Islet of Langerhans (tissue), 1 donor: ENCODE measurements around the gene CARD11.
"Not testable (repeated sequence)": the region's sequence is repeated elsewhere in the genome, so short reads cannot be mapped to it uniquely, and the experiment has no call there.

Experiments used
- FAIRE-seq: peaks from one replicate; lab custom pipeline; 2011; peaks lifted over from hg19 to GRCh38; lab: Jason Lieb, UNC

CARD11 gene

DNA sequence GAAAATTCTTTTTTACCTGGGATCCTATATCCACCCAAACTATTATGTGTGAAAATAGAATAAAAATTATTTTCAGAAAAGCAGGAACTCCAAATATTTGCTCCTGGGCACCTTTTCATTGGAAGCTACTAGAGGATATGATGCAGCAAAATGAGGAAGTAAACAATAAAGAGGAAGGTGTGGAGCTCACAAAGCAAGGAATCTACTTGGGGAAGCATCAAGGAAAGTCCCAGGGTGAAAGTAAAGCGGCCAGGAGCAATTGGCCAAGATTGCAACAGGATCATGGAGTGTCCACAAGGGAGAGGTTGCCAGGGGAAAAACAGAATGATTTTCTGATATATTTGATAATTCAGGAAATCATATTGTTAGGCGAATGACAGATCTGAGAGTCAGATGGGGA, 80.8 kb downstream of the CARD11 start:
- FAIRE-seq = no peak

DNA sequence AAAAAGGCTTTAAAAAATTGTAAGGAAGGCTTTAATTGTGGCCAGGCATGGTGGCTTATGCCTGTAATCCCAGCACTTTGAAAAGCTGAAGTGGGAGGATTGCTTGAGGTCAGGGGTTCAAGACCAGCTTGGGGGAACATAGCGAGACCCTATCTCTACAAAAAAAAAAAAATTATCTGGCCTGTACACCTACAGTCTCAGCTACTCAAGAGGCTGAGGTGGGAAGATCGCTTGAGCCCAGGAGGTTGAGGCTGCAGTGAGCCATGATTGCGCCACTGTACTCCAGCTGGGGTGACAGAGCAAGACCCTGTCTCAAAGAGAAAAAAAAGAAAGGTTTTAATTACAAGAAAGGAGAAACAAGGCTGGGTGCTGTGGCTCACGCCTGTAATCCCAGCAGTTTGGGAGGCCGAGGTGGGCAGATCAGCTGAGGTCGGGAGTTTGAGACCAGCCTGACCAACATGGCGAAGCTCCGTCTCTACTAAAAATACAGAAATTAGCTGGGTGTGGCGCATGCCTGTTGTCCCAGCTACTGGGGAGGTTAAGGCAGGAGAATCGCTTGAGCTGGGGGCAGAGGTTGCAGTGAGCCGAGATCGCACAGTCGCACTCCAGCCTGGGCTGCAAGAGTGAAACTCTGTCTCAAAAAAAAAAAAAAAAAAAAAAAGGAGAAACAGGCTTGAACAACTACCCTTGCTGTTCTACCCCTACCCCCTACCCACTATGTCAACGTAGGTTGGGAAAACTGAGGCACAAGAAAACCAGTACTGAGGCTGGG, 83.7 kb downstream of the CARD11 start:
- no peak for FAIRE-seq

DNA sequence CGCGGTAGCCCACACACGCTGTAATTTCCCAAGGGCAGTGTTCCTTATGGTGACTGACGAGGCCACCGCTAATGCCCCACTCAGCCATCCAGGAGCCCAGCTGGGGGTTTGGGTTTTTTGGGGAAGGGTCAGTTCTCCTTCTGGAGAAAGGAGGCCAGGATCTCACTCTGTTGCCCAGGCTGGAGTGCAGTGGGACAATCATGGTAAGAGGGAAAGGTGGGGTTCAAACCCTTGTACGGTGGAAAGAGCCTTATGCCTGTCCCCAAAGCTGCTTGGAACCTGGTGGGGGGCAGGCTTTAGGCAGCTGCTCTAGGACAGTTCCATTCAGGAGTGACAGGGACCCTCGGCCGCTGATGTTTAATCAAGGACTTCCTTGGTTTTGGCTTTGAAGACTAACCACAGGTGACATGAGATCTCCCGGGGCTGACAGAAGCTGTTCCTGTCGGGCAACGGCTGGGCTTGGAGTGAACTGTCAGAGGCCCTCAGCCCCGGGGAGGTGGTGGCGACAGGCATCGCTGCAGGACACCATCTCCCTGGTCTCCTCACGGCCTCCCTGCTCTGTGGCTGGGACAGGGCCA, 84.5 kb downstream of the CARD11 start:
- no peak for FAIRE-seq

DNA sequence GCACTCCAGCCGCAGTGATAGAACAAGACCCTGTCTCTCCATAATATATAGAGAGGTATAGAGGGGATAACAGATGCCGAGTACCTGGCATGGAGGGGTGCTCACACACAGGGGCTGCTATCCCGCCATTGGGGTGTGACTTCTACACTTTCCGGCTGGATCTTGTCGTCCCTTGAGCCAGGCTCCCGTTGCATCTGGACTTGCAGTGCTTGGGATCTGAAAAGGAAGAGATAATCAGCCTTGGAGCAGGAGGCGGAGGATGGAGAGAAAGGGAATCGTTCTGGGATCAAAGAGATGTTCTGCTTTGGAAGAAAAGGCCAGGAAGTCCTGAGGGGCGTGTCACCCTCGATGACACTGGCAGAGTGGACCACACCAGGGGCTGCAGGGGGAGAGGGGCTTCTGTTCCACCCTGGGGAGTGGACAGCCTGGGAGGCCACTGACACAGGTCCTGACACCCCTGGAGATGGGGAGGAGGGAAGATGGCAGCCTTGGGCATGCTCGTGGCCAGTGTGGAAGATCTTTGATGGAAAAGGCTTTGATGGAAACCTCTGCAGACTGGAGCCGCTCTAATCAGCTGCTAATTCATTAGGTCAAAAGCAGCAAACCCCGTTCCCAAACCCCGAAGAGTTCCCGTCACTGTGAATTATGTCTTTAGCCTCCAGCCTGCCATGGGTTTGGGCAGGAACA, 85.1 kb downstream of the CARD11 start:
- FAIRE-seq = no peak

DNA sequence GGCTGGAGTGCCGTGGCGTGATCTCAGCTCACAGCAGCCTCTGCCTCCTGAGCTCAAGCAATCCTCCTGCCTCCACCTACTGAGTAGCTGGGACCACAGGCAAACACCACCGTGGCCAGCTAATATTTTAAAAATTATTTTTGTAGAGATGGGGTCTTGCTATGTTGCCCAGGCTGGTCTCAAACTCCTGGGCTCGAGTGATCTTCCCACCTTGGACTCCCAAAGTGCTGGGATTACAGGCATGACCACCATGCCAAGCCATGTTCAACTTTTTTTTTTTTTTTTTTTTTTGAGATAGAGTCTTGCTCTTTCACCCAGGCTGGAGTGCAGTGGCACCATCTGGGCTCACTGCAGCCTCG, 86.3 kb downstream of the CARD11 start:
- not testable (repeated sequence) for FAIRE-seq

DNA sequence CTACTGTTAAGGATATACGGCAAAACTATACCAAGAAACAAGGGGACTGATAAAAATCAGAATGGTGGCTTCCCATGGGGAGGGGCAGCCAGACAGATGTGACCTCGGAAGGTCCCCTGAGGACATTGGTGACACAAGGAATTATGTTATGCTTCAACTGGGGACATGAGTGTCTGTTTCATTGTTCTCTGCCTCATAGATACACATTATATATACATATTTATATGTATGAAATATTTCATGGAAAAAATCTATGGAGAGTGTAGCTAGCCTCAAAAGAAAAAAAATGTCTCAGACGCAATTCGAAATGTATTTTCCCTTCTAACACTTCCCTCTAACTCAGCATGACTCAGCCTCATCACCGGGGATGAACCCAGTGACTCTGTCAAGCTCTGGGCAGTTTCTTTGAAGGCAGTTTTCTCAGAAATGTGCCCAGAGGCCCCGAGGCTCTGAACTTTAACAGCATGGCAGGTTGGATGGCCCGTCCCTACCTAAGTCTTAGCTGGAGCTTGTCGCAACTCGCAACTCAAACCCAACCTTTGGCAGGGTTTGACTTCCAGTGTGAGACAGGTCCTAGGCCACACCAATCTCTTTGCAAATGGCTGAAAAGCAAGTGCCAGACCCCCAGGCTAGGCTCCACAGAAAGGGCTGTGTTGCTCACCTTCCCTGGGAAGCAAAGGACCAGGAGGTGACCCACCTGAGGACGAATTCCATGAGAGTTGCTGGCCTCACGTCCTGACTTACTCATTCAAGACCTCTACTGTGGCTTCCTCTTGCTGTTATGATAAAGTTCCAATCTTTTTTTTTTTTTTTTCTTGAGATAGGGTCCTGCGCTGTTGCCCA, 86.9 kb downstream of the CARD11 start:
- no peak for FAIRE-seq

DNA sequence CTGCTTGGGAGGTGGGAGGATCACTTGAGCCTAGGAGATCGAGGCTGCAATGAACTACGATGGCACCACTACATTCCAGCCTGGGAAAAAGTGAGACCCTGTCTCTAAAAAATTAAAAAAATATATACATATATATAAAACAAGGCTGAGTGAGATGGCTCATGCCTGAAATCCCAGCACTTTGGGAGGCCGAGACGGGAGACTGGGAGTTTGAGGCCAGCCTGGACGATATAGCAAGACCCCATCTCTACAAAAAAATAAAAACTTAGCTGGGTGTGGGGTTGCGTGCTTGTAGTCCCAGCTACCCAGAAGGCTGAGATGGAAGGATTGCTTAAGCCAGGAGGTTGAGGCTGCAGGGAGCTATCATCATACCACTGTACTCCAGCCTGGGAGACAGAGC, 87.6 kb downstream of the CARD11 start:
- FAIRE-seq = no peak

DNA sequence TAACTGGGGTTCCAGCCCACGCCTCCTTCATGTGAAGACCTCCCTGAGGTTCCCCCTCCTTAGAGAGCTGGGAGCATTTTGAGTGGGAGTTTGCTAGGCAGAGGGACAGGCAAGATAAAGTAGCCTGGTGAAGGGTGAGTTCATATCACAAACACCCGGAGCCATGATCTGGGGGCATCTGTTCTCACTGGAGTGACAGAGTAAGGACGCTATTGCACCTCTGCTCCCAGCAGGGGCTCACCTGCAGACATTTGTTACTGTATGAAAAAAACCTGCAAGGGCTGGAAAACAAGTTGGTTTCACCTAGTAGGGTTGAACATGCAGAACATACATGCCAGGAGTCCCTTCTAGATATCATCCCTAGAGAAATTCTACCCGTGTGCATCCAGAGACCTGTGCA, 88.4 kb downstream of the CARD11 start:
- no peak for FAIRE-seq

DNA sequence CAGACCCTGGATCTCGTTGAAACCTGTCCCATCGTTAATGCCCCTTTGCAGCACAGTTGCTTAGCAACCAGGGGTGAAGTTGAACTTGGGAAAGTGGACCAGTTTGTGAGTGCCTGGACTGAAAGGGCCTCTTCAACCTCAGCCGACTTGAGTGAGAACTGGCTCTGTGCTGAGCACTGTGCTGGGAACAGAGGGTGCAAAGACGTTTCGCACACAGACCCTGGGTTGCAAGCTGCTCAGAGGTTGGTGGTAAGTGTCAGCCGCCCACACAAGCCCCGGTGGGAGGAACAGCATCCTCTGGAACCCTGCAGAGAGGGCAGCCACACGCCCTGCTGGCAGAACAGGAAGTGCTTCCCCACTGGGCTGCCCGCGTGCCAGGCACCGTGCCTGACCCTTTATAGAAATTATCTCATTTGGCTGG, 89.2 kb downstream of the CARD11 start:
- FAIRE-seq = no peak

DNA sequence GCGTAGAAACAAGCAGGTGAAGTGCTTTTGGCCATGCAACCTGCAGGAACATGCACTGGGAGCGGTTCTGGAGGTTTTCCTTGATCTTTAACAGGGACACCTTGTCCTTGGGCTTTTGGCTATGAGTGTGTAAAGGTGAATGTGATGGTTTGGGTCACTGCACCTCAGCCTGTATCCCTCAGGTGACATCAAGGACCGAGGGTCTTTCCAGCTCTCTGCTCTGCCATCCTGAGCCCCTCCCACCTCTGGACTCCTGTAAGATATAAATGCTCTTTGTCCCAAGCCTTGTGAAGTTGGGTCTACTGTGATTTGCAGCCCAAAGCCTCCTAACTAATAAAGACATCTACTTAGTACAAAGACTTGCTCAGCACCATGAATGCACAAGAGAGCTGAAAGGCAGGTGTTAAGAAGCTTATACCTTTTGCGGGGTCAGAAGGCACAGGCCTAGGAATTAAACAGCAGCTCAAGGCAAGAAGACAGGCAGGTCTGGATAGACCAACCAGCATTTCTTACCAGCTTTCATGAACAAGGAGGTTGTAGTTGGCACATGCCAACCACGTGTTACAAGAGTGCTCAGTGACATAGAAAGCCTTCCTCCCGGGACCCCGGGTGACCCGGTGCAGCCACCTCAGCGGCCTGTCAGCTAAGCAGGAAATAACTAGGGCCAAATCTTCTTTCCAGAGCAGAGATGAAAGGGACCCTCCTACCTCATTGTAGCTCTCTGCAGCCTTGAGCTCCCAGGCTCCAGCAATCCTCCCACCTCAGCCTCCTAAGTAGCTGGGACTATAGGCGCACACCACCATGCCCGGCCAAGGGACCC, 89.9 kb downstream of the CARD11 start:
- no peak for FAIRE-seq

DNA sequence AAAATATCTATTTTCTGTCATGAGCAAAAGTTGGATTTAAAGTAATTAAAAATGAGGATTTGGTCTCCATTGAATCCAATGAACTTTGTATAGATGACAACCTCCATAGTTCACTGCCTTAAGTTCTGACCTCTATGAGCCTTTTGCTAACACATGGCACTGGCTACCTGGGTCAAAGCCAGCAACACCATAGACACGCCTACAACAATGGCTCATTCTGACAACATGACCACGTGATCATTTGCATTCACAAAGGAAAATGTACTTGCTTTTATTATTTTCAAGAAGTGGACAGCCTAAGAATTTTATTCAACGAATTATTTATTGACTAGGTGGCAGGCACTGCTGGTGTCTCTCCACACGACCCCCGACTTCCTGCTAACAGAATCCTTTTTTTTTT, 90.6 kb downstream of the CARD11 start:
- no peak for FAIRE-seq

DNA sequence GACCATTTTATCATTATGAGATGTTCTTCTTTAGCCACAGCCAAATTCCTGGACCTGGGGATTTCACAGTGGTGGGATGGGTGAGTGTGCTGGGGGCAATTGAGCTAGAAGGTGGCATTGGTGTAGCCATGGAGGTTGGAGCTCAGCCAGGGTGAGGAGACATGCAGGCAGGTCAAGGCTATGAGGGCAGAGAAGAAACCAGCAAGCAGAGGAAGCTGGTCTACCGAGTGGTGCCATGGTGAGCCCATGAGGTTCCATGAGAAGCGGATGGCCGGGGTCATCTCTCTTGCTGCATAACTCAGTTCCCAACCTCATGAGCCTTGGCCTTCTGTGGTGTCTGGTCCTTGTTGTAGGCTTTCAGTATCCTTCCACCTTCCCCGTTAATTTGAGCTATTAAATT, 91.4 kb downstream of the CARD11 start:
- no peak for FAIRE-seq

DNA sequence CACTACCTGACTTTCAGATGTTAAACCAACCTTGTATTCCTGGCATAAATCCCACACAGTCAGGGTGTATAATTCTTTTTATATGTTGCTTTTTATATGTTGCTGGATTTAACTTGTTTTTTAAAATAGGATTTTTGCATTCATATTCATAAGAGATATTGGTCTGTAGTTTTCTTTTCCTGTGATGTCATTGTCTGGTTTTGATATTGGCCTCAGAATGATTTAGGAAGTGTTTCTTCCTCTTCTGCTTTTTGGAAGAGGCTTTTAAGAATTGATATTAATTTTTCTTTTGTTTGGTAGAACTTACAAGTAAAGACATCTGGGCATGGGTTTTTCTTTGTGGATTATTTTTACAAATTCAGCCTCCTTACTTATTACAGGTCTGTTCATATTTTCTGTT, 93.1 kb downstream of the CARD11 start:
- no peak for FAIRE-seq

DNA sequence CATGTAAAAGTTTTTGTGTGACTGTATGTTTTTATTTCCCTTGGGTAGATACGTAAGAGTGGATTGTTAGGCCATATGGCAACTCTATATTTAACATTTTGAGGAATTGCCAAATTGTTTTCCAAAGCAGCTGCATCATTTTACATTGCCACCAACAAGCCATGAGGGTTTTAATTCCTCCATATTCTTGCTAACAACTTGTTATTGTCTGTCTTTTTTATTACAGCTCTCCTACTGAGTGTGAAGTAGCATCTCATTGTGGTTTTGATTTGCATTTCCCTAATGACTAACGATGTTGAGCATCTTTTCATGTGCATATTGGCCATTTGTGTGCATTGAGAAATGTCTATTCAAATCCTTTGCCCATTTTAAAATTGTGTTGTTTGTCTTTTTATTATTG, 94.9 kb downstream of the CARD11 start:
- FAIRE-seq = no peak

DNA sequence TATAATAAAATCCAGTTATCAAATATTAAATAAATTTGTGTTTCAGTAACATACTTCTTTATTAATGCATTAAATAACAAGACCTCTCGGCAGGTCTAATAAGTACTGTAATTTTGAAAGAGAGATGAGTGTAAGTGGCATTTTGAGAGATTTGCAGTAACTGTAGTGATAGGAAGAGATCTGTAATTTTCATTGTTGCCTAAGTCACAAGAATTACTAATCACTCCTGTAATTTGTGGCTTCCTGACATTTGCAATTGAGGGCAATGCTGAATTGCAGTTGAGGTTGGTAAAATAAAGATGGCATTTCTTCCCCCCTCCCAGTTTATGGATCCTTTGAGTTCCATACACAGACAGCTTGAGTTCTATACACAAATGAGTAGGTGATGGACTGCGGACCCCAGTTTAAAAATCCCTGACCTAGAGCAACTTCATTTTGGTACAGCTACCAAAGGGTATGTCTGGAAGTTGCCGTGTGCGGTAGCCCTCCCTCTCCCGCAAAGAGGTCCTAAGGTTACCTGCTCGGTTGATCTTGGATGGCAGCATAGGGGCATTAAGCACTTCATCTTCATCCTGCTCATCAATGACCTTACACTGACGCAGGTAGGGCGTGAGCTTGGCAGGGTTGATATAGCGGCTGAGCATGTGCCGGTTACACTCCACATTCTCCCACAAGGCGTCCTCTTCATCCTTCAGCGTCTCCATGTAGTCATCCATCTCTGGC, 96.4 kb downstream of the CARD11 start:
- FAIRE-seq = no peak

DNA sequence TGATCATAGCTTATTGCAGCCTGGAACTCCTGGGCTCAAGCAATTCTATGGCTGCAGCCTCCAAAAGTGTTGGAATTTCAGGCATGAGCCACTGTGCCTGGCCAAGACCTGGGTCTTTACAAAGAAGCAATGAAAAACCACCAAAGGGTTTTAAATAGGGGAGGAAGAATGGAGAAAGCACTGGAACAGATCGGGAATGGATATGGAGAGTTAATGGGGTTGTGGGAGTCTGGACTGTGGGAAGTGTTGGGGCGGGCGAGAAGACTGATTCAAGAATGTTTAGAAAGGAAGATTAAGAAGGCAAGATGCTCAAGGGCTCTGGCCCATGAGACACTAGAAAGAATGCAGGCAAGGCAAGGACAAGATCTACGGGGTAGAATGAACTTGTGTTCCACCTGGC, 98.5 kb downstream of the CARD11 start:
- FAIRE-seq = no peak

DNA sequence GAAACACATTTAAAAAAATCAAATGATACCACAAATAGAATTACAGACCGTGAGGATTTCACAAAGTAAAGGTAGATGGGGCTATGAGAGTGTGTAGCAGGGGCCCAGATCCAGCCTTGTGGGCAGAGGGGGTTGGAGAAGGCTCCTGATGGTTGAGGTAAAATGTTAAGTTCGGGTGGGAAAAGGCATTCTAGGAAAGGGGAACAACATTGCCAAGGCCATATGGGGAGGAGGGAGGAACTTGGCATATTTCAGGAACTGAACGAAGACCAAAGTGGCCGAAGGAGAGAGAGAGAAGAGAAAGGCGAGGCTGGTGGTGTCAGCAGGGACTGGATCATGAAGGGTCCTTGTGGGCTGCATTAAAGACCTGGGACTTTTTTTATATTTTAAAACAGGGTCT, 98.9 kb downstream of the CARD11 start:
- FAIRE-seq = no peak

DNA sequence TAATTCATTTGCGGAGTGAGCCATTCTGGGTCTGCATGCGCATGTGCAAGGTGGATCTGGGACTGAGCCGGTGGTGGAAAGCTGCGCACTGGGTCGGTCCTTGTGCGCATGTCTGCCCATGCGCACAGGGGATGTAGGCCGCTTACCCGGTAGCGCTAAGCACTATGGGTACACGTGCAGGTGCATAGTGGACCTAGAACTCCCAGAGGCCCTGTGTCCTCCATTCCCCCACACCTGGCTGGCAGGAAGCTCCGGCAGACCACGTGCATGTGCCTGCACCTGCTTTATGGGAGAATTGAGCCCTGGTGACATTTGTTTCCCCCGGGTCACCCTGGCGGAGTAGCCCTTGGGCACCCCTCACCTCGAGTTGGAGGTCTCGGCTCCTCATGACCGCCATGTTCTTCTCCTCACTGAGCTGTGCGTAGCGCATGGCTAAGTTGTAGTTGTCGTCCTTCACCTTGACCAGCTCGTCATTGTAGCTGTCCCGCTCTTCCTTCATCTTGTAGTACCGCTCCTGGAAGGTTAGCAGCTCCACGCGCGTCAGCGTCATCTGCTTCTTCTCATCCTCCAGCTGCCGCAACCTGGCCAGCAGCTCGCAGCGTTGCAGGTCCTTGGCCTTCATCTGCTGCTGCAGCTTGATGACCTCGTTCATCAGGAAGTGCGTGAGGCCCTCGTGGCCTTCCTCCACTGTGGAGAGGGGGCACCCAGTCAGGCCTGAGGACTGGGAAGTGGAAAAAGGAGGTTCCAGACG, 99.6 kb downstream of the CARD11 start:
- no peak for FAIRE-seq

DNA sequence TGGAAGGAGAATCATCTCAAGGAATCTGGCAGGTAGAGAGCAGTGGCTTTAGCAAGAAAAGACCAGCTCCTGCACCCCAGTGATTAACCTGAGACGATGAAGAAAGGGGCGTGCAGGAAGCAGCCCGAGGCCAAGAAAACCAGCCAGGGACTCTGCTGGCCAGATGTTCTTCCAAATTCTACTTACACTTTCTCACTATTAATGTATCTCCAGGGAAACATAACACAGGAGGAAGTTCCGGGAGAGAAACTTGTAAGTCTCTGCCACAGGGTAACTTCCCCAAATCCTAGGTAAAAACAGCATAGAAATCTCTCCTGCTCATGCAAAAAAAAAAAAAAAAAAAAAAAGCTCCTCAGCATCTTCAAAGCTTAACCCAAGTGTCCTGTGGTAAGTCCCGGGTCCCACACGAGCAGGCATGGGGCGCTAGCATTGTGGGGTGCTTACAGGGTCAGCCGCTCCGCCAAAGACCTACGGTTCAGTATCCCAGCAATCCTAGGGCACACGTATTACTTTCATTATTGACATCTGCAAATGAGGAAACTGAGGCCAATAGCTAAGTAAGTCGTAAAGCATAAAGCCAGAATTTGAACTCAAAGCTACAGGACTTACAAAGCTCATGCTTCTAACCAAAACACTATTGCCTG, 102.3 kb downstream of the CARD11 start:
- no peak for FAIRE-seq

DNA sequence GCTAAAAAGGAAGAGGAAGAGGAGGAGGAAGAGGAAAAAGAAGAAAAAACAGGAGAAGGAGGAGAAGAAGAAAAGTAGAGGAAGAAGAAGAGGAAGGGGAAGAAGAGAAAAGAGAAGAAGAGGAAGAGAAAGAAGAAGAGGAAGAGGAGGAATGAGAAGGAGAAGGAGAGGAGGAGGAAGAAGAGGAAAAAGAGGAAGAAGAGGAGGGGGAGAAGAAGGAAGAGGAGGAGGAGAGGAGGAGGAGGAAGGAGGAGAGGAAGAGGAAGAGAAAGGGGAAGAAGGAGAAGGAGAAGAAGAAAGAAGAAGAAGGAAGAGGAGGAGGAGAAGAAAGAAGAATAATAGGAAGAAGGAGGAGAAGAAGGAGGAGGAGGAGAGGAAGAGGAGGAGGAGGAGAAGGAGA, 103.2 kb downstream of the CARD11 start:
- no peak for FAIRE-seq
